ENCODE data around the gene PSAP.

PSAP gene

GRCh38 chr10:71845410-71846405 lies 5.3 kb downstream of the PSAP start:
- no peak for DNase-seq (ENCODE audit: low read depth in 3 of 3, low spot score in 1 of 3)

DNA sequence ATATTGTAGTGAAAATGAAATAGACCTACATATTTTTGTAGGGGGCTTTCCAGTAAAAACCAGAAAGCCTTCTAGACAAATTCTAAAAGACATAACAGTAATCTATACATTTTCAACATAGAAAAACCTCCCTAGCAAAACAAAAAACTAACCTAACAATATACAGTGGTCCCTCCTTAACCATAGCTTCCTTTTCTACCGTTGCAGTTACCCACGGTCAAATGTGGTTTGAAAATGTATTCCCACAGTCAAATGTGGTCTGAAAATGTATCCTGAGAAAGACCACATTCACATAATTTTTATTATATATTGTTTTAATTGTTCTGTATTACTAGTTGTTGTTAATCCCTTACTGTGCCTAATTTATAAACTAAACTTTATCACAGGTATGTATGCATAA lies 6.4 kb downstream of the PSAP start:
- no peak for DNase-seq (ENCODE audit: low read depth in 3 of 3, low spot score in 1 of 3)

DNA sequence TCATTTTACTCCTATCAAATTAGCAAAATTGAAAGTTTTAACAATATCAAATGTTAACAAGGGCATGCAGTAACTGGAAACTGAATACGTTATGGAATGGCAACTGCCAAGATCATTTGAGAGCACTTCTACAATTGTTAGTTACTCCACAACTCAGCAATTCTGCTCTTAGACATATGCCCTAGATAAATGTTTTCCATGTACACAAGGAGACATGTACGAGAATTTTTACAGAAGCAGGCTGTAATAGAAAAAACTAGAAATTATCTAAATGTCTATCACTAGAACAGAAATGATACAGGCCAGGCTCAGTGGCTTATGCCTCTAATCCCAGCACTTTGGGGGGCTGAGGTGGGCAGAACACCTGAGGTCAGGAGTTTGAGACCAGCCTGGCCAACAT lies 7.0 kb downstream of the PSAP start:
- no peak for DNase-seq (ENCODE audit: low read depth in 3 of 3, low spot score in 1 of 3)

DNA sequence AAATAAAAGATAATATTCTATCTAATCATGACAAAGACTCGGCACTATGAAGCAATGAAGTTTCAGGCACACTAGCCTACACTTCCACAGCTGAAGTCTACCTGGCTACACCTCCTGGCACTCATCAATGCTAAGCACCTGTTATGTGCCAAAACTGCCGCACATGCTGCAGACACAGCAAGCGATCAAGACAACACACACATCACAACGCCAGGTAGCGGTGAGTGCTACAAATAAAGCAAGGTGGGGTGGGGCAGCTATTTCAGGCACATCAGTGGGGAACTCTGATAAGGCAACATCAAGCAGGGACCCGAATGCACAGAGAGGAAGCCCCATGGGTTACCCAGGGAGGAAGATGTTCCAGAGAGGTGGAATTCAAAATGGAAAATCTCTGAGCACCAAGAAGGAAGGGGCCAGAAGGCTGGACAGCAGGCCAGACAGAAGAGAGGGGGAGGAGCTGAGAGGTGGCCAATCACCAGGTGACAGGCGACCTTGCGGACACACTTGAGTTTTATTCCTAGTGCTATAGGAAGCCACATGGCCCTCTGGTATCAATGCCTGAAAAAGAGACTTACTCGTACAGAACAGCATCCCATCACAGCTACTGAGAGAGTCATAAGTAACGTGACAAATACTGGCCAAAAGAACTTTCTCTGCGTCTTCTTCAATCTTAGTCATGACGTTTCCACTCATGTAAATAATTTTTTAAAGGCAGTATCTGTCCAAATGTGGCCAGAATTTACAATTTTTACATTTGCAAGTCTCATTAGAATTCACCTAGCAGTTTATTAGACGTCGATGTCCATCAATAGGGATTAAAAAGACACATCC lies 8.0 kb downstream of the PSAP start:
- DNase-seq (ENCODE audit: low read depth in 3 of 3, low spot score in 1 of 3) = no peak

- DNase-seq (ENCODE audit: low read depth in 3 of 3, low spot score in 1 of 3) = no peak
These were observed 8.6 kb downstream of the PSAP start for GRCh38 chr10:71842422-71842821.

DNA sequence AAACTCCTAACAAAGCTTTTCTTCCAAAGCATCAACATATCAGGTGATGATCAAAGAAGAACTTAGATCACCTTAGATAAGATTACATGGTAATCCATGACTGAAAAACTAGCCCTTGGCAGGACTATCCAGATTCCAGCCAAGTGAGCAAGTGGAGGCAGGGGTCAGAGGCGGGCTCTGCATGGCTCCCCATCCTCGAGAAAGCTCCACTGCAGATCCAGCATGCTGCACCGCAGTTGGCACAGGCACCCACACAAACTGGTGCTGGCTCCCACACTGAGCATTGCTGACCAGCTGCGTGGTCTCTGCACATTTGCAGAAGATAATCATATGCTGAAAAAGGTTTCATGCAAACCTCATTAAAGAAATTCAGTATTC lies 10.1 kb downstream of the PSAP start:
- no peak for DNase-seq (ENCODE audit: low read depth in 3 of 3, low spot score in 1 of 3)

GRCh38 chr10:71840177-71840957 lies 10.7 kb downstream of the PSAP start:
- DNase-seq (ENCODE audit: low read depth in 3 of 3, low spot score in 1 of 3) = no peak

GRCh38 chr10:71838264-71839211 lies 12.5 kb downstream of the PSAP start:
- no peak for DNase-seq (ENCODE audit: low read depth in 3 of 3, low spot score in 1 of 3)

GRCh38 chr10:71837098-71837827 lies 13.8 kb downstream of the PSAP start:
- no peak for DNase-seq (ENCODE audit: low read depth in 3 of 3, low spot score in 1 of 3)

- DNase-seq (ENCODE audit: low read depth in 3 of 3, low spot score in 1 of 3) = no peak
These were observed 14.5 kb downstream of the PSAP start for GRCh38 chr10:71836596-71836974.

GRCh38 chr10:71835671-71836595 lies 15.1 kb downstream of the PSAP start:
- no peak for DNase-seq (ENCODE audit: low read depth in 3 of 3, low spot score in 1 of 3)

- DNase-seq (ENCODE audit: low read depth in 3 of 3, low spot score in 1 of 3) = no peak
These were observed 16.7 kb downstream of the PSAP start for GRCh38 chr10:71834343-71834674.

- no peak for DNase-seq (ENCODE audit: low read depth in 3 of 3, low spot score in 1 of 3)
These were observed 17.4 kb downstream of the PSAP start for GRCh38 chr10:71833451-71834342.

- DNase-seq (ENCODE audit: low read depth in 3 of 3, low spot score in 1 of 3) = no peak
These were observed 18.1 kb downstream of the PSAP start for GRCh38 chr10:71832967-71833366.

DNA sequence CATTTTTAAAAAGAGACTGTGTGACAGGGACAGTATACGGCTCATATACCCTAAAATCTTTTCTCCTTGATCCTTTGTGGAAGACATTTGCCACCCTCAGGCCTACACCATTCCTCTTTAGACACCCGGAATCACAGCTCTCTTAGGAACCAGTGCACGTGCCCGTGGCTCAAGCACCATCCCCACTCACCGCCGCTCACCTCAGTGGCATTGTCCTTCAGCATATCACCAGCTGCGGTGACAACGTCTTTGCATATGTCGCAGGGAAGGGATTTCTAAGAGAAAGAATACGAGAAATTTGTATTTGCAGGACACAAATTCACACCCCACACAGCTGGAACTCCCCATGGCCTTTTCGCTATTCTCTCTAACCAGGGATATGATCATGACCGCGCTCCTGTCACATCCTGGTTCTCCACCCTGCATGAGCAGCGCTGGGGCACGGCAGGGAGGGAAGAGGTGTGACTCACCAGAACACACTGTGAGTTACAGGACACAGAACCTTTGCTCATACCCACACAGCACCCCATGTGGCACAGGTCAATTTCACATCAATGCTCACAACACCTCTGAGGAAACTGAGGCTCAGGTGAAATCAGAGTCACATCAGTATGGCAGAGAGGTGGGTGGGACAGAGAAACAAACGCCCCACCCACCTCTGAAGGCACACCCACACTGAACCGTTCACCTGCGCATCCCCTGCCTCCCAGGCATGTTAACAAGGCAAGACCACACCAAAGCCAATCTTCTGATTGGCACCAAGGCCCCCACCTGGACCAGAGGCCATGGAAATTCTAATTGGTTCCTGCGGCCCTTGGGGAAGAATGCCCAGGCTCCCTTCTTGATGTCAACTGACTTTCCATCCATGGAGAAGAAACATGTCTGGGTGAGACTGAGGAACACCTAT lies 19.2 kb downstream of the PSAP start:
- no peak for DNase-seq (ENCODE audit: low read depth in 3 of 3, low spot score in 1 of 3)

- DNase-seq (ENCODE audit: low read depth in 3 of 3, low spot score in 1 of 3) = no peak
These were observed 20.3 kb downstream of the PSAP start for GRCh38 chr10:71830726-71831125.

DNA sequence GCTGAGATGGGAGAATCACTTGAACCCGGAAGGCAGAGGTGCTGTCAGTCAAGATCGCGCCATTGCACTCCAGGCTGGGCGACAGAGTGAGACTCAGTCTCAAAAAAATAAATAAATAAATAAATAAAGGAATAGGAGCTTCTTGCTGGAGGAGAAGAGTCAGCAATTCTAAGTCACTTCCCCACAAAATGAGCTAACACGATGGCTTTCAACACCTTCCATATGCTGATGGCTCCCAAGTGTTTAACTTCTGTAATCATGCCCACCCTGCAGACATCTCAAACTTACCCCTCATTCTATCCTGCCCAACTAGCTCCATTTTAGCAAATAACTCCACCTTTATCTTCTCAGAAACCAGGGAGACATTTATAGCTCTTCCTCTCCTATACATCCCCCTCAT lies 21.2 kb downstream of the PSAP start:
- DNase-seq (ENCODE audit: low read depth in 3 of 3, low spot score in 1 of 3) = no peak
